H1 (cell line): ENCODE results near the gene POLE2. TPM values are rescaled to one million over a fixed set of nuclear protein-coding genes. Genes with fewer than 3 reads are reported as not detected.

Source experiments
- CHD2 ChIP-seq: IDR thresholded peaks from 2 replicates; pipeline ENCODE4 v1.6.1; 2012; ENCODE audit warnings: low read length, improper control_type of control experiment
- GTF2F1 ChIP-seq: IDR thresholded peaks from 2 replicates; pipeline ENCODE4 v1.6.1; 2012; ENCODE audit warnings: low read depth, low read length, improper control_type of control experiment, borderline replicate concordance
- polyA plus RNA-seq, 7 experiments: library from polyadenylated mRNA; depleted of rRNA in 3 of 7; stranded (reverse) in 5 of 7; unstranded in 2 of 7; fragments of >200 nt in 5 of 7; fragments of 200-250 nt in 2 of 7; gene quantifications; 1 replicate in 5 of 7; 2 replicates in 1 of 7; 4 replicates in 1 of 7; pipeline versions ENCODE4 v1.2.1 to v1.2.3, GENCODE V29; 2011 to 2013; ENCODE audit warnings: missing spikeins in 2 of 7, mixed read lengths in 2 of 7
- total RNA-seq: library from RNA; stranded (reverse); fragmentation: NEBNext Ultra II Directional; extraction: Animal tissue kit (Norgen Biotek cat#: 25700); gene quantifications from 2 replicates; pipeline ENCODE4 v1.2.1, GENCODE V29; 2021

POLE2 gene
- total and polyA plus RNA-seq, 2 of the 8 experiments (the other 6 are each of a cell fraction or from before 2014, with no cell fraction given) = 31.2 to 41.7 TPM

GRCh38 chr14:49673586-49673985 lies 14.4 kb downstream of the POLE2 start (continued):
- TF ChIP-seq GTF2F1 (no peak), CHD2 (no peak)
